H1 (cell line): ENCODE results near the gene MDK.

Experiments
- BRCA1 ChIP-seq: IDR thresholded peaks from 2 replicates; pipeline ENCODE4 v1.6.1; 2012; ENCODE audit warnings: low read depth, low read length, improper control_type of control experiment
- CTCF ChIP-seq, 3 experiments: IDR thresholded peaks; 1 replicate in 2 of 3; 2 replicates in 1 of 3; pipeline versions ENCODE4 v1.5.1 to v1.6.1; 2011; ENCODE audit warnings: low read length in 3 of 3, mild to moderate bottlenecking in 3 of 3, inconsistent platforms in 2 of 3, low read depth in 1 of 3, moderate library complexity in 1 of 3; ENCODE audit not compliant: insufficient read depth in 1 of 3; ENCODE audit errors: control extremely low read depth in 1 of 3
- RAD21 ChIP-seq, 2 experiments: IDR thresholded peaks in 1 of 2; conservative IDR thresholded peaks in 1 of 2; 2 replicates each; pipeline ENCODE4 v1.6.1; 2011; ENCODE audit warnings: low read depth in 2 of 2, low read length in 2 of 2, improper control_type of control experiment in 1 of 2, inconsistent platforms in 1 of 2, mild to moderate bottlenecking in 1 of 2, moderate library complexity in 1 of 2
- YY1 ChIP-seq: IDR thresholded peaks from 2 replicates; pipeline ENCODE4 v1.6.1; 2011; ENCODE audit warnings: low read depth, mild to moderate bottlenecking, low read length

- no peak for TF ChIP-seq CTCF (IDR thresholded peaks at IDR 0.05; ENCODE audit: control extremely low read depth in 1 of 3, insufficient read depth in 1 of 3, low read depth in 1 of 3, low read length in 3 of 3)
- TF ChIP-seq YY1, result no peak
- TF ChIP-seq BRCA1, result no peak
- TF ChIP-seq RAD21 (IDR thresholded peaks at IDR 0.05 in 1 of 2, conservative IDR thresholded peaks at IDR 0.05 in 1 of 2; ENCODE audit: low read depth in 2 of 2, low read length in 2 of 2), result no peak
Measured at GRCh38 chr11:46378296-46378695, 3.2 kb upstream of the MDK start.
